Kidney epithelial cell (primary cell): ENCODE results near the gene CCM2. TPM values are rescaled to one million over a fixed set of nuclear protein-coding genes. Genes with fewer than 3 reads are reported as not detected.

Experiments
- DNase-seq: peaks from one replicate; pipeline ENCODE4 v3.0.0-alpha.2; 2010; ENCODE audit warnings: low read depth
- H3K27me3 ChIP-seq: 2 replicates; pipeline ENCODE4 v1.6.0; 2011; ENCODE audit warnings: low read length; ENCODE audit not compliant: control insufficient read depth, insufficient read depth
- H3K36me3 ChIP-seq: 2 replicates; pipeline ENCODE4 v1.5.1; 2011; ENCODE audit warnings: low read length; ENCODE audit not compliant: control insufficient read depth, insufficient read depth
- H3K4me3 ChIP-seq: 2 replicates; pipeline ENCODE4 v1.5.1; 2011; ENCODE audit warnings: low read depth, mild to moderate bottlenecking, control low read depth, low read length
- total RNA-seq: library from RNA; depleted of rRNA; stranded (reverse); fragments of >200 nt; gene quantifications from 2 replicates; pipeline ENCODE4 v1.2.3, GENCODE V29; 2015
- TF ChIP-seq, protein P1 (sequence below): IDR thresholded peaks from 2 replicates; pipeline ENCODE4 v1.5.1; 2011; ENCODE audit warnings: mild to moderate bottlenecking, moderate library complexity, low read length, control low read depth, inconsistent platforms; ENCODE audit not compliant: insufficient read depth, poor library complexity, severe bottlenecking

Gene CCM2
- total RNA-seq, 1 donor from 2014 or later: 60.2 TPM

GRCh38 chr7:45057878-45058277 lies 57.9 kb downstream of the CCM2 start:
- H3K36me3 ChIP-seq: no peaks in the 10 kb centered on the region
- no peak for DNase-seq
- no peaks in the 10 kb centered on the region for H3K27me3 ChIP-seq
- H3K4me3 ChIP-seq: no peak overlapping the region
- TF ChIP-seq, protein P1, sequence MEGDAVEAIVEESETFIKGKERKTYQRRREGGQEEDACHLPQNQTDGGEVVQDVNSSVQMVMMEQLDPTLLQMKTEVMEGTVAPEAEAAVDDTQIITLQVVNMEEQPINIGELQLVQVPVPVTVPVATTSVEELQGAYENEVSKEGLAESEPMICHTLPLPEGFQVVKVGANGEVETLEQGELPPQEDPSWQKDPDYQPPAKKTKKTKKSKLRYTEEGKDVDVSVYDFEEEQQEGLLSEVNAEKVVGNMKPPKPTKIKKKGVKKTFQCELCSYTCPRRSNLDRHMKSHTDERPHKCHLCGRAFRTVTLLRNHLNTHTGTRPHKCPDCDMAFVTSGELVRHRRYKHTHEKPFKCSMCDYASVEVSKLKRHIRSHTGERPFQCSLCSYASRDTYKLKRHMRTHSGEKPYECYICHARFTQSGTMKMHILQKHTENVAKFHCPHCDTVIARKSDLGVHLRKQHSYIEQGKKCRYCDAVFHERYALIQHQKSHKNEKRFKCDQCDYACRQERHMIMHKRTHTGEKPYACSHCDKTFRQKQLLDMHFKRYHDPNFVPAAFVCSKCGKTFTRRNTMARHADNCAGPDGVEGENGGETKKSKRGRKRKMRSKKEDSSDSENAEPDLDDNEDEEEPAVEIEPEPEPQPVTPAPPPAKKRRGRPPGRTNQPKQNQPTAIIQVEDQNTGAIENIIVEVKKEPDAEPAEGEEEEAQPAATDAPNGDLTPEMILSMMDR: no peak

DNA sequence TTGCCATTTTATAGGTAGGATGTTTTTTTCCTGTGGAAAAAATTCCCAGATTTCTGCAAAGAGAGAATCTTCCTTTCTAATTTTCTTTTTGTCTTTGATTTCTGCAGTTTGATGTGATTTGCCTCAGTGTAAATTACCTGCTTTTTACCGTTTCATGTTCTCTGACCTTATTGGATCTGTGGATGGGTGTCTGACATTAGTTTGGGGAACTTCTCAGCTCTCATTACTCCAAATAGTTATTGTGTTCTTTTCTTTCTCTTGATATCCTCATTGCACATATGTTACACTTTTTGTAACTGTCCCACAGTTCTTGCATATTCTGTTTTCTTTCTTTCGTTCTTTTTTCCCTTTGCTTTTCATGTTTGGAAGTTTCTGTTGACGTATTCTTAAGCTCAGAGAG lies 60.3 kb downstream of the CCM2 start:
- TF ChIP-seq, protein P1: no peak
- Histone ChIP-seq H3K27me3 (no peaks in the 10 kb centered on the region), H3K4me3 (no peak overlapping the region), H3K36me3 (no peaks in the 10 kb centered on the region)
- no peak for DNase-seq

DNA sequence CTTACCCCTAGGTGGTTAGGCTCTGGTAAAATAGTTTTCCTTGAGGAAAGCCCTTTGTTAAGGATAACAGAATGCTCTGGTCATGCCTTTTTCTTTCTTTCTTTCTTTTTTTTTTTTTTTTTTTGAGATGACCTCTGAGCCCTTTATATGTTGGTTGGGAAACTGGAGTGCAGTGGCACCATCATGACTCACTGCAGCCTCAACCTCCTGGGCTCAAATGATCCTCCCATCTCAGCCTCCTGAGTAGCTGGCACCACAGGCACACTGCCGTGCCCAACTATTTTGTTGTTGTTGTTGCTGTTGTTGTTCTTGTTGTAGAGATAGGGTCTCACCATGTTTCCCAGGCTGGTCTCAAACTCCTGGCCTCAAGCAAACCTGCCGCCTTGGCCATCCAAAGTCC lies 61.4 kb downstream of the CCM2 start:
- H3K4me3 ChIP-seq: no peak overlapping the region
- no peaks in the 10 kb centered on the region for H3K36me3 ChIP-seq
- TF ChIP-seq, protein P1: no peak
- no peaks in the 10 kb centered on the region for H3K27me3 ChIP-seq
- no peak for DNase-seq

DNA sequence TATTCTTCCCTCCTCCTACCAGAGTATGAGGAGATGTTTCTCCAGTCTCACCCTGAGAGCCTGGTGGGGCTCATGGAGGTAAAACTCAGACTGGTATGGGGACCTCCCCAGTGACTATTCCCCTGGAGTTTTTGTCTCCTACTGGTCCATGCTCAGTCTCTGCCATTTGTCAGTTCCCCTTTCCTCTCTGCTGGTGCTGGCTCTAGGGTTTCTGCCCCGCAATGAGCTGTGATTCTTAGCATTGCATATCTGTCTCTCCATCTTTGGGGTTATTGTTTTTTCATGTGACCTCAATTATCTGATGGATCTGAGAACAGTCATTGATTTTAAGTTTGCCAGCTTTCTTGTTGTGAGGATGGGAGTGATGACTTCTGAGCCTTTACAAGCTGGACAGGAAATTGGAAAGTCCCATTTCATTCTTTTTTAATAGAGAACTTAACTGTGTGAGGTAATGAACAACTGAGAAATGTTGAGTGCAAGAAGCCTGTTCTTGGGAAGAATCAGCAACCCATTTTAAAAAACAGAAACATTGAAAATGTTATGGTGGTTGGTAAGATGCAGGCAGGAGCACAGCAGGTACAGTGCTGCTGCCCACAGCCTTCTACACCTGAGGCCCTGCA lies 61.9 kb downstream of the CCM2 start:
- no peak overlapping the region for H3K4me3 ChIP-seq
- H3K36me3 ChIP-seq: no peaks in the 10 kb centered on the region
- no peak for DNase-seq
- no peaks in the 10 kb centered on the region for H3K27me3 ChIP-seq
- TF ChIP-seq, protein P1: no peak

GRCh38 chr7:45064047-45064725 lies 64.2 kb downstream of the CCM2 start:
- Histone ChIP-seq H3K27me3 (no peaks in the 10 kb centered on the region), H3K4me3 (no peak overlapping the region), H3K36me3 (no peaks in the 10 kb centered on the region)
- TF ChIP-seq, protein P1: no peak
- DNase-seq: no peak
